ENCODE measurements around the gene PDGFRA.

PDGFRA gene

GRCh38 chr4:54255881-54256280 is 26.8 kb downstream of the PDGFRA start:
- no peak for DNase-seq (ENCODE audit: low read depth)

- DNase-seq (ENCODE audit: low read depth): no peak
These were observed 27.7 kb downstream of the PDGFRA start for GRCh38 chr4:54256491-54257486.

- DNase-seq (ENCODE audit: low read depth): no peak
These were observed 36.3 kb downstream of the PDGFRA start for GRCh38 chr4:54265366-54265765.

- no peak for DNase-seq (ENCODE audit: low read depth)
These were observed 39.1 kb downstream of the PDGFRA start for GRCh38 chr4:54268151-54268550.

GRCh38 chr4:54271464-54271863 is 42.4 kb downstream of the PDGFRA start:
- DNase-seq (ENCODE audit: low read depth): no peak

GRCh38 chr4:54272051-54272450 is 43.0 kb downstream of the PDGFRA start:
- DNase-seq (ENCODE audit: low read depth): no peak

GRCh38 chr4:54274264-54274663 is 45.2 kb downstream of the PDGFRA start:
- no peak for DNase-seq (ENCODE audit: low read depth)

GRCh38 chr4:54274795-54275665 is 45.9 kb downstream of the PDGFRA start:
- no peak for DNase-seq (ENCODE audit: low read depth)

GRCh38 chr4:54276641-54277430 is 47.7 kb downstream of the PDGFRA start:
- DNase-seq (ENCODE audit: low read depth): no peak

GRCh38 chr4:54277691-54278090 is 48.6 kb downstream of the PDGFRA start:
- no peak for DNase-seq (ENCODE audit: low read depth)

- no peak for DNase-seq (ENCODE audit: low read depth)
These were observed 49.1 kb downstream of the PDGFRA start for GRCh38 chr4:54278216-54278615.

- no peak for DNase-seq (ENCODE audit: low read depth)
These were observed 52.1 kb downstream of the PDGFRA start for GRCh38 chr4:54281054-54281766.

- DNase-seq (ENCODE audit: low read depth): no peak
These were observed 53.7 kb downstream of the PDGFRA start for GRCh38 chr4:54282837-54283236.

- DNase-seq (ENCODE audit: low read depth): no peak
These were observed 60.2 kb downstream of the PDGFRA start for GRCh38 chr4:54289316-54289715.

- no peak for DNase-seq (ENCODE audit: low read depth)
These were observed 61.9 kb downstream of the PDGFRA start for GRCh38 chr4:54290980-54291379.

- no peak for DNase-seq (ENCODE audit: low read depth)
These were observed 67.6 kb downstream of the PDGFRA start for GRCh38 chr4:54296548-54297203.

GRCh38 chr4:54308110-54308509 is 79.0 kb downstream of the PDGFRA start:
- no peak for DNase-seq (ENCODE audit: low read depth)

GRCh38 chr4:54315561-54316538 is 86.8 kb downstream of the PDGFRA start:
- no peak for DNase-seq (ENCODE audit: low read depth)

- DNase-seq (ENCODE audit: low read depth): no peak
These were observed 88.6 kb downstream of the PDGFRA start for GRCh38 chr4:54317690-54318089.

GRCh38 chr4:54318904-54319303 is 89.8 kb downstream of the PDGFRA start:
- DNase-seq (ENCODE audit: low read depth): no peak

Measured in stimulated activated CD8-positive, alpha-beta memory T cell treated with anti-CD3 and anti-CD28 coated beads, Interleukin-7, amount 100 ng/mL, for 24 hours (primary cell).